NT2/D1 (cell line): Measurements from ENCODE around the gene CATSPERE.

Experiments used
- DNase-seq: peaks from one replicate; pipeline ENCODE4 v3.0.0-alpha.2; 2011; ENCODE audit warnings: low read depth, low spot score
- H3K27me3 ChIP-seq: 2 replicates; pipeline ENCODE4 v1.6.0; 2011; ENCODE audit warnings: mild to moderate bottlenecking; ENCODE audit not compliant: insufficient read length, insufficient read depth
- H3K36me3 ChIP-seq: 2 replicates; pipeline ENCODE4 v1.6.1; 2011; ENCODE audit warnings: mild to moderate bottlenecking, low read length, mixed read lengths; ENCODE audit not compliant: insufficient read depth, insufficient read length
- H3K4me1 ChIP-seq: 2 replicates; pipeline ENCODE4 v1.5.1; 2011; ENCODE audit not compliant: insufficient read depth, insufficient read length
- H3K4me3 ChIP-seq: 2 replicates; pipeline ENCODE4 v1.5.1; 2011; ENCODE audit warnings: low read depth; ENCODE audit not compliant: insufficient read length
- H3K9ac ChIP-seq: 2 replicates; pipeline ENCODE4 v1.6.0; 2011; ENCODE audit warnings: low read depth; ENCODE audit not compliant: insufficient read length
- H3K9me3 ChIP-seq: 2 replicates; pipeline ENCODE4 v1.5.1; 2011; ENCODE audit warnings: mild to moderate bottlenecking, low read length; ENCODE audit not compliant: insufficient read depth
- SUZ12 ChIP-seq: IDR thresholded peaks from 2 replicates; pipeline ENCODE4 v1.6.1; 2011; ENCODE audit not compliant: insufficient read length, insufficient read depth; ENCODE audit errors: extremely low read depth
- YY1 ChIP-seq: IDR thresholded peaks from 2 replicates; pipeline ENCODE4 v1.6.1; 2011; ENCODE audit not compliant: insufficient read length, insufficient read depth
- ZNF274 ChIP-seq: IDR thresholded peaks from 2 replicates; pipeline ENCODE4 v1.6.1; 2011; ENCODE audit warnings: mild to moderate bottlenecking, low read depth, low read length

The CATSPERE gene

GRCh38 chr1:244449936-244450508 is 11.1 kb upstream of the CATSPERE start:
- Histone ChIP-seq H3K36me3 (peaks cover 16% of the 10 kb centered on the region), H3K9ac (peak overlapping the region; percentile 99), H3K9me3 (peaks cover 16% of the 10 kb centered on the region), H3K27me3 (no peaks in the 10 kb centered on the region), H3K4me1 (peaks cover 6% of the 10 kb centered on the region), H3K4me3 (peak overlapping the region; percentile 91)
- DNase-seq, result no peak
- no peak for TF ChIP-seq YY1
- no peak for TF ChIP-seq ZNF274
- TF ChIP-seq SUZ12, result no peak

DNA sequence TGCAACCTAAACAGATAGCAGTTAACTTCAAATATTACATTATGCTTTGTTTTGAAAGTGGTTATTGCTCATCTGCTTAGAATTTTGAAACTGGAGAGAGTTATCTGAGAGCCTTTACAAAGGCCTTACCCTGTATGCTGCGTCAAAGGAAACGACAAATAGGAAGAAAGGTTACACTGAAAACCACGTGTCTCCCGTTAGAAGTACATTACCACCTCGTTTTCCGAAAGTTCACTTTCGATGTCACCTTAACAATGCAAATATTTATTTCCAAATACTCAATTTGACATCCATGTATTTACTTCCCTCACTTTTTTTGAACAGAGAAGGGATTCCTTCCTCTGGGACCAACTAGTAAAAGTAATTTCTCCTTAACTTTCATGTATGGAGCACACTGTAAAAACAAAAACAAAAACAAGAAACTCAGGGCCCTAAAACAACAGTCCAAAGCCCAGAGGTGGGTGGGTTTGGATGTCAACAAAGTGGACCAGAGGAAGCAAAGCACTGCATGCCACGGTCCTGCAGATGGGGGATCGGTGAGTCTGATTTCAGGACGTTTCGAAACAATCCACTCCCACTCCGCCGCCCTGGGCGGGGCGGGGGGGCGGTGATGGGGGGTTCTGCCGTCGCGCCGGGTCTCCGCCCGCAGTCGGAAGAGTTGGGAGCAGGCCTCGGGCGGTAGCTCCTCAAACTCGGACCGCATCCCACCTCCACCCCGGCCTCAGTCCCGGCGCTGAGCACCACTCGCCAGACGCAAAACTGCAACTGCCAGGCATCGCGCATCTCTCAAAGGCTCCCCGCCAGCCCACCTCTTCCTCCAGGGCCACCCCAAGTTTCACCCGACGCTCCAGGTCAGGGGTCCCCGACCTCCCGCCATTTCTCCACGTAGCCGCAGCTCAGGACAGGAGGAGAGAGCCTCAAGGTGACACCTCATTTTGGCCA is 10.2 kb upstream of the CATSPERE start:
- DNase-seq, result no peak
- Histone ChIP-seq H3K27me3 (no peaks in the 10 kb centered on the region), H3K9me3 (peaks cover 16% of the 10 kb centered on the region), H3K4me3 (peak overlapping the region; percentile 91), H3K36me3 (peaks cover 16% of the 10 kb centered on the region), H3K4me1 (peaks cover 6% of the 10 kb centered on the region), H3K9ac (peak overlapping the region; percentile 99)
- TF ChIP-seq SUZ12, result no peak
- no peak for TF ChIP-seq ZNF274
- peak; percentile 43 for TF ChIP-seq YY1

DNA sequence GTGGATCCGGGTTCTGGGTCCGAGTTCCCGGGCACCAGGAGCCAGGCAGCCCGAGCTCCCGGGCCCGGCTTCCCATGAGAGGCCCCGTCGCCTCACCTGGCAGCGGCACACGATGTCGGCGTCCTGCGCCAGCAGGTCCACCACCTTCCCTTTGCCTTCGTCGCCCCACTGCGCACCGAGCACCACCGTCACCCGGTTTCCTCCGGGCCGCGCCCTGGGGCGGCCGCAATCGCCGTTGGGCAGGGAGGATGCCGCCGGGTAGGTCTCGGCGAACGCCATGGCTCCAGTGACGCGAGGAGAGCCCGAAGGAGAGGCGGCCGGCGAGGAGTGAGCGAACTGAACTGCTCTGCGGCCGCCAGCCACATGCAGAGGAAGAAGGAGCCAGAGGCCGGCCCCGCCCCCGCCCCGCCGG is 9.5 kb upstream of the CATSPERE start, which contains the start of gene ADSS2:
ADSS2 (minus strand) TSS at position 371 of the 412 bp plus-strand sequence; CDS start at position 279, 92 bp downstream.
- DNase-seq, result no peak
- Histone ChIP-seq H3K27me3 (no peaks in the 10 kb centered on the region), H3K9ac (peak within 1 kb of the TSS; percentile 99), H3K36me3 (peaks cover 16% of the 10 kb centered on the region), H3K9me3 (peaks cover 16% of the 10 kb centered on the region), H3K4me3 (peak within 1 kb of the TSS; percentile 91), H3K4me1 (peaks cover 6% of the 10 kb centered on the region)
- TF ChIP-seq YY1, result no peak
- TF ChIP-seq ZNF274, result no peak
- TF ChIP-seq SUZ12, result no peak

GRCh38 chr1:244451951-244452795 is 8.9 kb upstream of the CATSPERE start:
- Histone ChIP-seq H3K4me1 (peaks cover 6% of the 10 kb centered on the region), H3K9ac (peak overlapping the region; percentile 22), H3K4me3 (peak overlapping the region; percentile 27), H3K27me3 (no peaks in the 10 kb centered on the region), H3K9me3 (peaks cover 16% of the 10 kb centered on the region), H3K36me3 (peaks cover 16% of the 10 kb centered on the region)
- TF ChIP-seq SUZ12, result no peak
- no peak for TF ChIP-seq ZNF274
- no peak for TF ChIP-seq YY1
- DNase-seq, result peak; percentile 100

DNA sequence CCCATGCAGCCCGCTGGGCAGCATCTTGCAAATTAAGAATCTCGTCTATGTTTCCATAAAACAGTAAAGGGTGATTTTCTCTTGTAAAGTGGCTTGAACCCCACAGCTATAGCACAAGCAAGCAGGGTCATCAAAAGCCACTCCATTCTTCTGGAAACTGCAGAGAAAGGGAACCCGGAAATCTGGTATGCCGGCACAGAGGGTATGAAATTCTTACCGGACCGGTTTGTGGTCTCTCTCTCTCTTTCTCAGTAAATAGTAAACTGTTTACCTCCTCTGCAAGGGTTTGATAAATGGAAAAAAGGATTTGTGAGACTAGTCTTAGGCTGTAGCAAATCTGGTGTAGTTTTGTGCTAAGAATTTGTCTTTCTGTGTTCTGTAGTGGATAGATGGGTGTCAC is 6.7 kb upstream of the CATSPERE start:
- peaks cover 22% of the 10 kb centered on the region for H3K9me3 ChIP-seq
- peaks cover 6% of the 10 kb centered on the region for H3K4me1 ChIP-seq
- no peak for DNase-seq
- H3K9ac ChIP-seq, result no peak overlapping the region
- H3K27me3 ChIP-seq, result no peaks in the 10 kb centered on the region
- no peak for TF ChIP-seq ZNF274
- no peak for TF ChIP-seq SUZ12
- TF ChIP-seq YY1, result no peak
- H3K36me3 ChIP-seq, result peaks cover 10% of the 10 kb centered on the region
- H3K4me3 ChIP-seq, result no peak overlapping the region

DNA sequence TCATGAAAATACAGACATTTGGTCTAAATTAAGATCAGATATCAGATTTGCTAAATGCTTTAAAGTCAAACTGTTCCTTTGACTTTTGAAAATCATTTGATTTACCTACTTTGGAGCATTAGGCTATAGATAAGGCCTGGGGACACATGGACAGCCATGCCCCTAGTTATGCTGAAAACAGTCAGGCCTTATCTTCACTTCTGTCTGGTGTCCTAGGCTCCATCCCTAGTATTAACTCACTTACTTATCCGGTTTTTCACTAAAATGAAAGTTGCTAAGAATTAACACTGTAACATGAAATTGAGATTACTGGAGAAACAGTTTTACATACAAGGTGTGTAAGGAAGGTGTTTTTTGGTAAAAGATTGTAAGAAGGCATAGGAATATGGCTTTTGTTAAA is 4.5 kb upstream of the CATSPERE start:
- no peak overlapping the region for H3K4me3 ChIP-seq
- TF ChIP-seq YY1 (no peak), ZNF274 (no peak), SUZ12 (no peak)
- H3K9me3 ChIP-seq, result peaks cover 22% of the 10 kb centered on the region
- H3K36me3 ChIP-seq, result no peaks in the 10 kb centered on the region
- H3K4me1 ChIP-seq, result peaks cover 6% of the 10 kb centered on the region
- no peak overlapping the region for H3K9ac ChIP-seq
- DNase-seq, result no peak
- H3K27me3 ChIP-seq, result no peaks in the 10 kb centered on the region
